GM21576 (cell line): ENCODE results near the gene H3-3A.
"Not testable (repeated sequence)": the region's sequence is repeated elsewhere in the genome, so short reads cannot be mapped to it uniquely, and the experiment has no call there.

Experiments
- ATAC-seq: cut with Tn5 transposase; IDR thresholded peaks from one replicate; pipeline ENCODE4 v1.9.1; 2021; ENCODE audit warnings: mild to moderate bottlenecking, moderate library complexity; ENCODE audit not compliant: unreplicated experiment

H3-3A gene

GRCh38 chr1:226083302-226084101, 21.0 kb downstream of the H3-3A start:
- peak; percentile 90 for ATAC-seq

GRCh38 chr1:226085675-226086285, 23.3 kb downstream of the H3-3A start:
- ATAC-seq: no peak

GRCh38 chr1:226086776-226087175, 24.3 kb downstream of the H3-3A start:
- ATAC-seq: no peak

- ATAC-seq: no peak
Measured at GRCh38 chr1:226091461-226091860, 28.9 kb downstream of the H3-3A start.

GRCh38 chr1:226092048-226092820, 29.7 kb downstream of the H3-3A start:
- not testable (repeated sequence) for ATAC-seq

- ATAC-seq: no peak
Measured at GRCh38 chr1:226092965-226093364, 30.4 kb downstream of the H3-3A start.

GRCh38 chr1:226093621-226094020, 31.1 kb downstream of the H3-3A start:
- ATAC-seq: no peak

GRCh38 chr1:226094451-226094850, 31.9 kb downstream of the H3-3A start:
- ATAC-seq: no peak

- no peak for ATAC-seq
Measured at GRCh38 chr1:226095286-226095685, 32.8 kb downstream of the H3-3A start.

GRCh38 chr1:226097866-226098625, 35.5 kb downstream of the H3-3A start:
- ATAC-seq: no peak

- ATAC-seq: no peak
Measured at GRCh38 chr1:226098870-226099835, 36.6 kb downstream of the H3-3A start.

- ATAC-seq: no peak
Measured at GRCh38 chr1:226100436-226101391, 38.2 kb downstream of the H3-3A start.

- ATAC-seq: no peak
Measured at GRCh38 chr1:226104671-226105121, 42.2 kb downstream of the H3-3A start.

GRCh38 chr1:226107471-226108460, 45.2 kb downstream of the H3-3A start:
- ATAC-seq: no peak

- ATAC-seq: no peak
Measured at GRCh38 chr1:226108935-226109828, 46.7 kb downstream of the H3-3A start.

GRCh38 chr1:226109829-226110248, 47.3 kb downstream of the H3-3A start:
- peak; percentile 57 for ATAC-seq
